ENCODE data around the gene MEN1. TPM values are rescaled to one million over a fixed set of nuclear protein-coding genes. Genes with fewer than 3 reads are reported as not detected.

Gene MEN1
- polyA plus RNA-seq, 3 donors, result 9.4 to 26.2 (median 10.0) TPM

DNA sequence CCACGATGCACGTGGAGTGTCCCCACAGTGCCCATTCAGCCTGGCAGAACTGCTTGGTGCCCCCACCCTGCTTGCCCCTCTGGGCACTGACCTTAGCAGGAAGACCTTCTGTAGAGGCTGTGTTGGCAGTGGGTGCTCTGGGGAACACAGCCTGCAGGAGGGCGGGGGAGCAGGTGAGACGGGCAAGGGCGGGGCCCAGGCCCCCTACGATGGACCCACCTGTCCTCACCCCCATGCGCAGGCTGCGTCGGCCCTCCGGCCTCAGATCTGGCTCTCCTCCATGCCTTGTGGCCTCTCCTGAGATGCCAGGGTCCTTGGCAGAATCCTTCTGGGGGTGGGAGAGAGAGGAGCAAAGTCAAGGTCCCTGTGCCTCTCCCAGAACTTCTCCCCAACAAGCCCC lies 23.2 kb upstream of the MEN1 start:
- Histone ChIP-seq H3K9me3 (replicated peaks in 1 of 2; ENCODE audit: control insufficient read depth in 1 of 2, insufficient read depth in 1 of 2, low read length in 2 of 2) (no peaks in the 10 kb centered on the region), H3K36me3 (replicated peaks in 1 of 2; ENCODE audit: control insufficient read depth in 1 of 2, insufficient read depth in 2 of 2, low read length in 2 of 2) (no peaks in the 10 kb centered on the region), H3K4me3 (replicated peaks in 1 of 3; ENCODE audit: low read depth in 2 of 3, low read length in 3 of 3) (no peak overlapping the region), H3K4me2 (replicated peaks; ENCODE audit: extremely low read depth, low read length, poor library complexity, severe bottlenecking) (no peak overlapping the region), H3K27ac (ENCODE audit: low read depth in 1 of 2, low read length in 2 of 2) (no peak overlapping the region), H3K79me2 (ENCODE audit: insufficient read depth, low read length) (no peaks in the 10 kb centered on the region), H4K20me1 (ENCODE audit: insufficient read depth, low read length) (no peaks in the 10 kb centered on the region), H3K27me3 (ENCODE audit: control insufficient read depth in 2 of 2, insufficient read depth in 2 of 2, low read length in 2 of 2) (no peaks in the 10 kb centered on the region), H3K9ac (ENCODE audit: insufficient read depth, low read length, poor library complexity, severe bottlenecking) (no peak overlapping the region), H2AFZ (ENCODE audit: insufficient read depth, low read depth, low read length, poor library complexity, severe bottlenecking) (no peak overlapping the region), H3K4me1 (ENCODE audit: control insufficient read depth in 1 of 2, insufficient read depth in 2 of 2, low read length in 2 of 2) (no peaks in the 10 kb centered on the region)
- no peaks in the 10 kb centered on the region for H3K36me3 Mint-ChIP-seq
- H3K4me3 Mint-ChIP-seq, result no peak overlapping the region
- peaks cover 2 to 3% (median 3%) of the 10 kb centered on the region in 3 donors for H3K27me3 Mint-ChIP-seq (ENCODE audit: low read depth in 3 of 3)
- DNase-seq, result no peak
- TF ChIP-seq, protein P1, sequence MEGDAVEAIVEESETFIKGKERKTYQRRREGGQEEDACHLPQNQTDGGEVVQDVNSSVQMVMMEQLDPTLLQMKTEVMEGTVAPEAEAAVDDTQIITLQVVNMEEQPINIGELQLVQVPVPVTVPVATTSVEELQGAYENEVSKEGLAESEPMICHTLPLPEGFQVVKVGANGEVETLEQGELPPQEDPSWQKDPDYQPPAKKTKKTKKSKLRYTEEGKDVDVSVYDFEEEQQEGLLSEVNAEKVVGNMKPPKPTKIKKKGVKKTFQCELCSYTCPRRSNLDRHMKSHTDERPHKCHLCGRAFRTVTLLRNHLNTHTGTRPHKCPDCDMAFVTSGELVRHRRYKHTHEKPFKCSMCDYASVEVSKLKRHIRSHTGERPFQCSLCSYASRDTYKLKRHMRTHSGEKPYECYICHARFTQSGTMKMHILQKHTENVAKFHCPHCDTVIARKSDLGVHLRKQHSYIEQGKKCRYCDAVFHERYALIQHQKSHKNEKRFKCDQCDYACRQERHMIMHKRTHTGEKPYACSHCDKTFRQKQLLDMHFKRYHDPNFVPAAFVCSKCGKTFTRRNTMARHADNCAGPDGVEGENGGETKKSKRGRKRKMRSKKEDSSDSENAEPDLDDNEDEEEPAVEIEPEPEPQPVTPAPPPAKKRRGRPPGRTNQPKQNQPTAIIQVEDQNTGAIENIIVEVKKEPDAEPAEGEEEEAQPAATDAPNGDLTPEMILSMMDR (IDR thresholded peaks at IDR 0.05), result no peak
- H3K9me3 Mint-ChIP-seq, result no peaks in the 10 kb centered on the region
- intact Hi-C loops (cut with micrococcal nuclease), result no loop called here
- WGBS (ENCODE audit: insufficient coverage), result 87% methylated on average over 2 of the region's 10 CpGs
- H3K4me1 Mint-ChIP-seq, result peaks cover 3% of the 10 kb centered on the region
- H3K27ac Mint-ChIP-seq, result no peak overlapping the region

DNA sequence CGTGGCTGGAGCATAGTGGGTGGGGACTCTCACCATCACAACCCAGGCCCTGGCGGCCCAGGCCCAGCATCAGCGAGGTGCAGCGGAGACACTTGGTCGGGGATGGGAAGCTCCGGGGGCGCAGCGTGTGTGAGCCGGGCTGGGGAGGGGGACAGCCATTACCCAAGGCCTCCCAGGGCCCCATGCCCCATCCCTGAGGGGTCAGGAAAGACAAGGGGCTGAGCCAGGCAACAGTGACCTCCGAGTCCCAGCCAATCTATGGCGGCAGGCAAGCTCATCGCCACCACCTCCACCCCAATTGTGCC lies 22.8 kb upstream of the MEN1 start:
- no peak overlapping the region for H3K9ac ChIP-seq (ENCODE audit: insufficient read depth, low read length, poor library complexity, severe bottlenecking)
- Mint-ChIP-seq H3K27ac (no peak overlapping the region), H3K27me3 (ENCODE audit: low read depth in 3 of 3) (peaks cover 2 to 3% (median 3%) of the 10 kb centered on the region in 3 donors), H3K36me3 (no peaks in the 10 kb centered on the region), H3K4me3 (no peak overlapping the region), H3K4me1 (peaks cover 3% of the 10 kb centered on the region), H3K9me3 (no peaks in the 10 kb centered on the region)
- H3K4me1 ChIP-seq (ENCODE audit: control insufficient read depth in 1 of 2, insufficient read depth in 2 of 2, low read length in 2 of 2), result no peaks in the 10 kb centered on the region
- H3K4me2 ChIP-seq (replicated peaks; ENCODE audit: extremely low read depth, low read length, poor library complexity, severe bottlenecking), result no peak overlapping the region
- no peaks in the 10 kb centered on the region for H4K20me1 ChIP-seq (ENCODE audit: insufficient read depth, low read length)
- DNase-seq, result no peak
- H3K79me2 ChIP-seq (ENCODE audit: insufficient read depth, low read length), result no peaks in the 10 kb centered on the region
- H3K4me3 ChIP-seq (replicated peaks in 1 of 3; ENCODE audit: low read depth in 2 of 3, low read length in 3 of 3), result no peak overlapping the region
- TF ChIP-seq, protein P1 (IDR thresholded peaks at IDR 0.05), result no peak
- 95% methylated on average over 10 of the region's 12 CpGs for WGBS (ENCODE audit: insufficient coverage)
- no peaks in the 10 kb centered on the region for H3K9me3 ChIP-seq (replicated peaks in 1 of 2; ENCODE audit: control insufficient read depth in 1 of 2, insufficient read depth in 1 of 2, low read length in 2 of 2)
- intact Hi-C loops (cut with micrococcal nuclease), result no loop called here
- no peak overlapping the region for H3K27ac ChIP-seq (ENCODE audit: low read depth in 1 of 2, low read length in 2 of 2)
- H2AFZ ChIP-seq (ENCODE audit: insufficient read depth, low read depth, low read length, poor library complexity, severe bottlenecking), result no peak overlapping the region
- no peaks in the 10 kb centered on the region for H3K27me3 ChIP-seq (ENCODE audit: control insufficient read depth in 2 of 2, insufficient read depth in 2 of 2, low read length in 2 of 2)
- no peaks in the 10 kb centered on the region for H3K36me3 ChIP-seq (replicated peaks in 1 of 2; ENCODE audit: control insufficient read depth in 1 of 2, insufficient read depth in 2 of 2, low read length in 2 of 2)
